Neural progenitor cell (in vitro differentiated cells): ENCODE data around the gene MAP2K2.

Source experiments
- EZH2 ChIP-seq: fragments of 200-600 bp; sonication (generic); IDR thresholded peaks from 2 replicates; pipeline ENCODE4 v1.6.1; 2017; ENCODE audit warnings: antibody characterized with exemption, mild to moderate bottlenecking, moderate library complexity
- TF ChIP-seq, protein P1 (sequence below): fragments of 200-600 bp; sonication (generic); IDR thresholded peaks from 2 replicates; pipeline ENCODE4 v1.5.1; 2017; ENCODE audit warnings: antibody characterized with exemption, mild to moderate bottlenecking

DNA sequence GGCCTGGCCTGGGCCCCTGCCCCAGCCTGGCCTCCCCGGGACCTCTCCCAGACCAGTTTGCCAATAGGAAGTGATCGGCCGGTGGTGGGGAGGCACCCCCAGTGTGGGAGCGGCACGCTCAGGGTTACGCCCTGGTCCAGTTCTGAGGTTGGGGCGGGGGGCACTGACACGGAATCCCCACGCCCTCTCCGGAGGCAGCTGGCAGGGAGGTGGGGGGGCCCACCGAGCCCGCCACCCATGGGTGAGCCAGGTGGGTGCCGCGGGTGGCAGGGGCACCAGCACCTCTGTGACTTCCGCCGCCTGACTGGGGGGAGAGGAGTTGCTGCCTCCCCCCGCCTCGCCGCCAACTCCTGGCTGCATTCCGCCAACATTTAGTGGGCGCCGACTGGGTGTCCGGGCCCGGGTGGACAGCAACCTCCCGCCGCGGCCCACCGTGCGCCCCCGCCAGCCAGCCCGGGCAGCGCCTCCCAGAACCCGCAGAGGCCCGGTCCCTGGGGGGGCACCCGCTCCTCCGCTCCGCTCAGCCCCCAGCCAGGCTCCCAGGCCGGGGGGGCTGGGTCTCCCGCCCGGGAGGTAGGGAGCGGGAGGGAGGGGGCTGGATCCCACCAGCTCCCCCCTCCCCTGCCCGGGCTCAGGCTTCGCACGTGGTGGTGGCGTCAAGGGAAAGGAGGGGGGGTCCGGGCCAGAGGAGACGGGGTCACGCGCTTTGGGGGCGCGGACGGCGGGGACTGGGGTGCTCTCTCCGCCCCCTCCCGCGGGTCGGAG is 59.2 kb downstream of the MAP2K2 start:
- TF ChIP-seq, protein P1, sequence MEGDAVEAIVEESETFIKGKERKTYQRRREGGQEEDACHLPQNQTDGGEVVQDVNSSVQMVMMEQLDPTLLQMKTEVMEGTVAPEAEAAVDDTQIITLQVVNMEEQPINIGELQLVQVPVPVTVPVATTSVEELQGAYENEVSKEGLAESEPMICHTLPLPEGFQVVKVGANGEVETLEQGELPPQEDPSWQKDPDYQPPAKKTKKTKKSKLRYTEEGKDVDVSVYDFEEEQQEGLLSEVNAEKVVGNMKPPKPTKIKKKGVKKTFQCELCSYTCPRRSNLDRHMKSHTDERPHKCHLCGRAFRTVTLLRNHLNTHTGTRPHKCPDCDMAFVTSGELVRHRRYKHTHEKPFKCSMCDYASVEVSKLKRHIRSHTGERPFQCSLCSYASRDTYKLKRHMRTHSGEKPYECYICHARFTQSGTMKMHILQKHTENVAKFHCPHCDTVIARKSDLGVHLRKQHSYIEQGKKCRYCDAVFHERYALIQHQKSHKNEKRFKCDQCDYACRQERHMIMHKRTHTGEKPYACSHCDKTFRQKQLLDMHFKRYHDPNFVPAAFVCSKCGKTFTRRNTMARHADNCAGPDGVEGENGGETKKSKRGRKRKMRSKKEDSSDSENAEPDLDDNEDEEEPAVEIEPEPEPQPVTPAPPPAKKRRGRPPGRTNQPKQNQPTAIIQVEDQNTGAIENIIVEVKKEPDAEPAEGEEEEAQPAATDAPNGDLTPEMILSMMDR, result no peak
- no peak for TF ChIP-seq EZH2
